ENCODE data around the gene LHX8.

DNA sequence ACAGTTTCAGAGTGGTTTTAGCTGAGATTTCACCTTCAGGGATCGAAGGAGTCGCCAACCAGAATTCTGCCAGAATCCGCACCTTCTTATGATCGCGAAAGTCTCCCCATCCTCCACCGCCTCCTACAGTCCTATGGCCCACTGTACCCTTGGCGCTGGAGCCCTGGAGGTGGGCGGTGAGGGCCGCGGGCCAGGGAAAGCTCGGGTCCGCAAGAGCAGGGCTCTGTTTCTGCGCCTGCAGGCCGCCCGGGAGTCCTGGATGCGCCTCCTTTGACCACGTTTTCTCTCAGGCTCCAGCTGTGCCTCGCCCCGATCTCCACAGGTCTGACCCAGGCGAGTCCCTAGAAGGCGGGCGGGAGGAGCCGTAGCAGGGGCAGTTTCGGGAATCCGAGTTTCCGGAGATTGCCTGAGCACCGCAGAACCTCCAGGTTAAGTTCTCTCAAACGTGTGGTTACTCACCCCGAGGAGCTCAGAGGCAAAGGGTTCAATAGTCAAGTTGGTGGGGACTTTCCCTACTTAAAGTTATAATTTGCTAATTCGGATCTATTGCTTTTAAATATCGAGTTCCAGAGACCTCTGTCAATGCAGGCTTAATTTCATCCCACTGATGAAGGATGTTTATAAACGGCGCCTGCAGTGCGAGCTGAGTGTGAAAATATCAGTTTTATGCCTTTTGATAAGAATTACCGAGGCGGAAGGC, 3.2 kb upstream of the LHX8 start:
- TF ChIP-seq, protein P1, sequence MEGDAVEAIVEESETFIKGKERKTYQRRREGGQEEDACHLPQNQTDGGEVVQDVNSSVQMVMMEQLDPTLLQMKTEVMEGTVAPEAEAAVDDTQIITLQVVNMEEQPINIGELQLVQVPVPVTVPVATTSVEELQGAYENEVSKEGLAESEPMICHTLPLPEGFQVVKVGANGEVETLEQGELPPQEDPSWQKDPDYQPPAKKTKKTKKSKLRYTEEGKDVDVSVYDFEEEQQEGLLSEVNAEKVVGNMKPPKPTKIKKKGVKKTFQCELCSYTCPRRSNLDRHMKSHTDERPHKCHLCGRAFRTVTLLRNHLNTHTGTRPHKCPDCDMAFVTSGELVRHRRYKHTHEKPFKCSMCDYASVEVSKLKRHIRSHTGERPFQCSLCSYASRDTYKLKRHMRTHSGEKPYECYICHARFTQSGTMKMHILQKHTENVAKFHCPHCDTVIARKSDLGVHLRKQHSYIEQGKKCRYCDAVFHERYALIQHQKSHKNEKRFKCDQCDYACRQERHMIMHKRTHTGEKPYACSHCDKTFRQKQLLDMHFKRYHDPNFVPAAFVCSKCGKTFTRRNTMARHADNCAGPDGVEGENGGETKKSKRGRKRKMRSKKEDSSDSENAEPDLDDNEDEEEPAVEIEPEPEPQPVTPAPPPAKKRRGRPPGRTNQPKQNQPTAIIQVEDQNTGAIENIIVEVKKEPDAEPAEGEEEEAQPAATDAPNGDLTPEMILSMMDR (IDR thresholded peaks at IDR 0.05): no peak
- no peak for TF ChIP-seq EZH2 (IDR thresholded peaks at IDR 0.05; ENCODE audit: borderline replicate concordance, insufficient read depth, low read depth, low read length, poor library complexity, severe bottlenecking)
